ENCODE results near the gene ZCCHC8.
"Not testable (repeated sequence)": the region's sequence is repeated elsewhere in the genome, so short reads cannot be mapped to it uniquely, and the experiment has no call there.

The ZCCHC8 gene

DNA sequence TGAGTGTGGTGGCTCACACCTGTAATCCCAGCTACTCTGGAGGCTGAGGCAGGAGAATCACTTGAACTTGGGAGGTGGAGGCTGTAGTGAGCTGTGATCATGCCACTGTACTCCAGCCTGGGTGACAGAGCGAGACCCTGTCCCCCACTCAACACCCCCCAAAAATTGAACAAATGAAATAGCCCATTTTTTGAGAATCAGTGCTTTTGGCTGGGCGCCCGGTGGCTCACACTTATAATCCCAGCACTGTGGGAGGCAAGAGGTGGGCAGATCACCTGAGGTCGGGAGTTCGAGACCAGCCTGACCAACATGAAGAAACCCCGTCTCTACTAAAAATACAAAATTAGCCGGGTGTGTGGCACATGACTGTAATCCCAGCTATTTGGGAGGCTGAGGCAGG, 30.2 kb downstream of the ZCCHC8 start:
- DNase-seq = not testable (repeated sequence)

DNA sequence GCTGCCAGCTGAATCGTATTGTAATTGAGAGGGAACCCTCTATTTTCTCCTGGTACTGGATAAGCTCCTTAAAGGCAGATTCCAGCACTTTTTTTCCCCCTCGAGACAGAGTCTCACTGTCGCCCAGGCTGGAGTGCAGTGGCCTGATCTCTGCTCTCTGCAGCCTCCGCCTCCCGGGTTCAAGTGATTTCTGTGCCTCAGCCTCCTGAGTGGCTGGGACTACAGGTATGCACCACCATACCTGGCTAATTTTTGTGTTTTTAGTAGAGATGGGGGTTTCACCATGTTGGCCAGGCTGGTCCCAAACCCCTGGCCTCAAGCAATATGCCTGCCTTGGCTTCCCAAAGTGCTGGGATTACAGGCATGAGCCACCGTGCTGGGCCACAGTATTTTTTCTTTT, 30.9 kb downstream of the ZCCHC8 start:
- DNase-seq = not testable (repeated sequence)

DNA sequence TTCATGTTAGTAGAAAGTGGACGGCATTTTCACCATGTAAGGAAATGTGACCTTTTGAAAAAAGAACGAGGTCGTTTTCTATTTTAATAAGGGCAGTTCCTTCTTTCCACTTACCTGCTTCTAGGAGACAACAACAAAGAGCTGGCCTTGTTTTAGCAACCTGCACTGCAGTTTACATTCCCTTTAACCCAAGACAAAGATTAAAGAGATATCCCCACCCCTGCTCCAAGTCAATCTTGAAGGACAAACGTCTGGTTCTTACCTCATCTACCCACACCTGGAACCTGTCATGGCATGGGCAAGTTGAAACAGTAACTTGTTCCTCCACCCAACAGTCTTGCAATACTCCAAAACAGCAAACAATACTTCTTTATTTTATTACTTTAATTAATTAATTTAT, 32.7 kb downstream of the ZCCHC8 start:
- no peak for DNase-seq

DNA sequence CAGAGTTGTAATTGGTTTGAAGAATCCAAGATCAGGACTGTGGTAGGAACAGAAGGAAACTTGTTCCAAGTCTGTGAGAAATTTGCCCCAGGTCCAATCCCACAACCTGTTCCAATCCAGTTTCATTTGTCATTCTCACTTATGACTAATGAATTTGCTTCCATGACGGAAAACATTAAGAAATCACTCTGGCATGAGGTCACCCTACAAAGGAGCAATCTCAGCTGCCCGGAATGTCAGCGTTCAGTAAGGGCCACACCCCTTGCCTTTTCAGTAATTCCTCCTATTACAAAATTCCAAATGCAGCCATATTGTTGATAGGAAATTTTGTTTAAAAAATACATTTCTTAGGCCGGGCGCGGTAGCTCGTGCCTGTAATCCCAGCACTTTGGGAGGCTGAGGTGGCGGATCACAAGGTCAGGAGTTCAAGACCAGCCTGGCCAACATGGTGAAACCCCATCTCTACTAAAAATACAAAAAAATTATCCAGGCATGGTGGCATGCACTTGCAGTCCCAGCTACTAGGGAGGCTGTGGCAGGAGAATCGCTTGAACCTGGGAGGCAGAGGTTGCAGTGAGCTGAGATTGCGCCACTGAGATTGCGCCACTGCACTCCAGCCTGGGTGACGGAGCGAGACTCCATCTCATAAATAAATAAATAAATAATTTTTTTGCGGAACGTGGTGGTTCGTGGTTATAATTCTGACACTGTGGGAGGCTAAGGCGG, 36.3 kb downstream of the ZCCHC8 start:
- not testable (repeated sequence) for DNase-seq

DNA sequence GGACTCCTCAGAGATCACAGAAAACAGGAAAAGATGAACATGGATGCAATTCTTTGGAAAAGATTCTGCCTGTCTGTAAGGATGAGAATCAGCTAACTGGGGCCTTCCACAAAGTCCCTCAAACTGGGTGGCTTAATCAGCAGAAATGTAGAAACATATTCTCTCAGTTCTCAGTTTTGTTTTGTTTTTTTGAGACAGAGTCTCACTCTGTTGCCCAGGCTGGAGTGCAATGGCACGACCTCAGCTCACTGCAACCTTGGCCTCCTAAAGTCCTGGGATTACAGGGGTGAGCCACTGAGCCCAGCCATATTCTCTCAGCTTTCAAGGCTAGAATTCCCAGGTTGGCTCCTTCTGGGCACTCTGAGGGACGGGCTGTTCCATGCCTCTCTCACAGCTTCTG, 40.1 kb downstream of the ZCCHC8 start:
- DNase-seq = no peak

DNA sequence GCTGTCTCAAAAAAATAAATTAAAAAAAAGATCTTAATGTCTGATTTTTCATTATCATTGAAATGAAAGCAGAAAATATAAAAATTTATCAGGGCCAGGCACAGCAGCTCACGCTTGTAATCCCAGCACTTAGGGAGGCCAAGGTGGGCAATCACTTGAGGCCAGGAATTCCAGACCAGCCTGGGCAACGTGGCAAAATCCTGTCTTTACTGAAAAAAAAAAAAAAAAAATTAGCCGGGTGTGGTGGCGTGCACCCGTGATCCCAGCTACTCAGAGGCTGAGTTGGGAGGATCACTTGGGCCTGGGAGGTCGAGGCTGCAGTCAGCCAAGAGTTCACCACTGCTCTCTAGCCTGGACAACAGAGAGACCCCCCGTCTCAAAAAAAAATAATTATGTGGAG, 40.7 kb downstream of the ZCCHC8 start:
- no peak for DNase-seq

DNA sequence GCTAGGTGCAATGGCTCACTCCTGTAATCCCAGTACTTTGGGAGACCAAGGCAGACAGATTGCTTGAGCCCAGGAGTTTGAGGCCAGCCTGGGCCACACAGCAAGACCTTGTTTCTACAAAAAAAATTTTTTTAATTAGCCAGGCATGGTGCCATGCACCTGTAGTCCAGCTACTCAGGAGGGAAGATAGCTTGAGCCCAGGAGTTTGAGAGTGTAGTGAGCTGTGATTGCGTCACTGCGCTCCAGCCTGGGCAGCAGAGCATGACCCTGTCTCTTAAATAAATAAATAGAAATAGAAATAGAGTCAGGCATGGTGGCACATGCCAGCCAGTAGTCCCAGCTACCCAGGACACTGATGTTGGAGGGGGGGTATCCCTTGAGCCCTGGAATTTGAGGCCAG, 41.5 kb downstream of the ZCCHC8 start:
- DNase-seq = no peak

DNA sequence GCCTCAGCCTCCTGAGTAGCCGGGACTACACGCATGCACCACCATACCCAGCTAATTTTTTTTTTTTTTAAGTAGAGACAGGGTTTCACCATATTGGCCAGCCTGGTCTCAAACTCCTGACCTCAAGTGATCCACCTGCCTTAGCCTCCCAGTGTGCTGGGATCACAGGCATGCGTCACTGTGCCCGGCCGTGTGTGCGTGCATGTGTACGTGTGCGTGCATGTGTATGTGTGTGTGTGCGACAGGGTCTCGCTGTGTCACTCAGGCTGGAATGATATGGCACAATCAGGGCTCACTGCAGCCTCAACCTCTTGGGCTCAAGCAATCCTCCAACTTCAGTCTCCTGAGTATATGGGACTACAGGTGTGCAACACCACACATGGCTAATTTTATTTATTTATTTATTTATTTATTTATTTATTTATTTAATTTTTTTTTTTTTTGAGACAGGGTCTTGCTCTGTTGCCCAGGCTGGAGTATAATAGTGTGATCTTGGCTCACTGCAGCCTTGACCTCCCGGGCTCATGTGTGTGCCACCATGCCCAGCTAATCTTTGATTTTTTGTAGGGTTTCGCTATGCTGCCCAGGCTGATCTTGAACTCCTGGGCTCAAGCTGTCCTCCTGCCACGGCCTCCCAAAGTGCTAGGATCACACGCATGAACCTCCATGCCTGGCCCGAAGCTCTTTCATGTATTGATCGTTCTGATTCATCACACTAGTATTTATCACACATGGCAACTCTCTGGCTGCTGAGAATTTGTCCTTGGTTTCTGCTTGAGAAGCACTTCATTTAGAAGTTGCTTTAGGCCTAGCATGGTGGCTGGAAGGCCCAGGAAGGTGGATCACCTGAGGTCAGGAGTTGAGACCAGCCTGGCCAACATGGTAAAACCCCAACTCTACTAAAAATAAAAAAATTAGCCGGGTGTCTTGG, 42.4 kb downstream of the ZCCHC8 start:
- DNase-seq = no peak

DNA sequence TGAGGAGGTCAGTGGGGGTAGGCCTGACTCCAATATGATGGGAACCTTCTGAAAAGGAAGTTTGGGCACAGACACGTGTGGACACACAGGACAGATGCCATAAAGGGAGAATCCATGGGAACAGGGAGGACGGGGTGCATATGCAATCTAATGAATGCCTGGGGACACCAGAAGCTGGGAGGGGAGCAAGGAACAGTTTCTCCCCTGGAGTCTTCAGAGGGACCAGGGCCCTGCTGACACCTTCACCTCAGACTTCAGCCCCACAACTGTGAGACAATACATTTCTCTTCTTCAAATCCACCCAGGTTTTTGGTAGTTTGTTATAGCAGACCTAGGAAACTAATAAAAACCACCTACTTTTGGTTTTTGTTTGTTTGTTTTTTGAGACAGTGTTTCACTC, 43.1 kb downstream of the ZCCHC8 start:
- no peak for DNase-seq

DNA sequence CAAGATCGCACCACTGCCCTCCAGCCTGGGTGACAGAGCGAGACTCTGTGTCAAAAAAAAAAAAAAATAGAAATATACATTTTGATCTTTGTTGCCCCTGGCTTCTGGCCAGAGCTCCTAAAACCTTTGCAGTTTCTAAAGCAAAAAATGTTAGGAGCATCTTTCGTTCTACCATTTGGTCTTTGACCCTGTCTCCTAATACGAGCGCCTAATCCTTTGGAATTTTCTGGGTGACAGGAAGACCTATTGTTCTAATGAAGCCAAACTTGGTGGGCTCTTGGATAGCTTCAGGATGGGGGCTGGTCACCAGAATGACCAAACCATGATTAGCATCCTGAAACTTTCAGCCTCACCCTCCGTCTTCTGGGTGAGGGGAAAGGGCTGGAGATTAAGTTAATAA, 46.0 kb downstream of the ZCCHC8 start:
- DNase-seq = no peak

DNA sequence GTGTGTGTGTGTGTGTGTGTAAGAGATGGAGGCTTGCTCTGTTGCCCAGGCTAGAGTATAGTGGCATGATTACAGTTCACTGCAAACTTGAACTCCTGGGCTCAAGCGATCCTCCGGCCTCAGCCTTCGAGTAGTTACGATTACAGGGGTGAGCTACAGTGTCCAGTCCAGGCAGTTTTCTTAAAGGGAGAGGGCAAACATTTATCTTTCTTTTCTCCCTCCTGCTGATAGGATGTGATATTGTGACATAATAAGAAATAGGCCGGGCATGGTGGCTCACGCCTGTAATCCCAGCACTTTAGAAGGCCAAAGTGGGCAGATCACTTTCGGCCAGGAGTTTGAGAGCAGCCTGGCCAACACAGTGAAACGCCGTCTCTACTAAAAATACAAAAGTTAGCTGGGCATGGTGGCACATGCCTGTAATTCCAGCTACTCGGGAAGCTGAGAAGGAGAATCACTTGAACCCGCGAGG, 46.4 kb downstream of the ZCCHC8 start:
- DNase-seq = no peak

DNA sequence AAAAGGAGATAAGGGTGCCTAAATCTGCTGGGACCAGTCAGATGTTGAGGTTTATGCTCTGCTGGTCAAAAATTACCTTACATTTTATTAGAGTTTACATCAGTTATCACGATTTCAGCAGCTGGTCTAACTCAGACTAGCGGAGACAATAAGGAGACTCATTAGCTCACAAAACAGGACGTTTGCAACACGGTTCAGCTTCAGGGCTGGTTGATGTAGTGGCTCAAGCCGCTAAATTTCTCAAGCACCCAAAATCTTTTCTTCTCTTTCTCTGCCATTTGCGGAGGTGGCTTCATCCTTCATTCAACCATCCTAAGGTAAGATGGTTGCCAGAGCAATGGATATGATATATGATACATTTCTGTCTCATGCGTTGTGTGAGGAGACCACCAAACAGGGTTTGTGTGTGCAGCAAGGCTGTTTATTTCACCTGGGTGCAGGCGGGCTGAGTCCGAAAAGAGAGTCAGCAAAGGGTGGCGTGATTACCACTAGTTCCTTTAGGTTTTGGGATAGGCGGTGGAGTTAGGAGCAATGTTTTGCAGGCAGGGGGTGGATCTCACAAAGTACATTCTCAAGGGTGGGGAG, 47.9 kb downstream of the ZCCHC8 start:
- DNase-seq = no peak

DNA sequence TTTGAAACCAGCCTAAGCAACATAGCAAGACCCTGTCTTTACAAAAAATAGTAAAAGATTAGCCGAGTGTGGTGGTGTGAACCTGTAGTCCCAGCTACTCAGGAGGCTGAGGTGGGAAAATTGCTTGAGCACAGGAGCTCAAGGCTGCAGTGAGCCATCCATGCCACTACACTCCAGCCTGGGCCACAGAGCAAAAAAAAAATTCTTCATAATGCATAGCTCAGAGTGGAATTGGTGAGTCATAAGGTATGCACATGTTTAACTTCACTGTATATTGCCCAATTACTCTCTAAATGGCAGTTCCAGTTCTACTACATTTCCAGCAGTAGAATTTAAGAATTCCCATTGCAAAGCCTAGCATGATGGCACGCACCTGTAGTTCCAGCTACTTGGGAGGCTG, 51.4 kb downstream of the ZCCHC8 start:
- DNase-seq = no peak

DNA sequence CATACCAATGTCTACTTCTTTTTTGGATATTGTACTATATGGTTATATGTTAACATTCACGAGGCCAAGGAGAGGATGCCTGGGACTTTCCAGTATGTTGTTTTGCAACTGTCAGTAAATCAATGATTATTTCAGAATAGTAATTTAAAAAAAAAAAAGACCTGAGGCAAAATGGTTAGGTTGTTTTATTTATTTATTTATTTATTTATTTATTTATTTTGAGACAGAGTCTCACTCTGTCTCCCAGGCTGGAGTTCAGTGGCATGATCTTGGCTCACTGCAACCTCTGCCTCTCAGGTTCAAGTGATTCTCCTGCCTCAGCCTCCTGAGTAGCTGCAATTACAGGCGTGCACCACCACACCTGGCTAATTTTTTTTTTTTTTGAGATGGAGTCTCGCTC, 52.9 kb downstream of the ZCCHC8 start:
- not testable (repeated sequence) for DNase-seq

DNA sequence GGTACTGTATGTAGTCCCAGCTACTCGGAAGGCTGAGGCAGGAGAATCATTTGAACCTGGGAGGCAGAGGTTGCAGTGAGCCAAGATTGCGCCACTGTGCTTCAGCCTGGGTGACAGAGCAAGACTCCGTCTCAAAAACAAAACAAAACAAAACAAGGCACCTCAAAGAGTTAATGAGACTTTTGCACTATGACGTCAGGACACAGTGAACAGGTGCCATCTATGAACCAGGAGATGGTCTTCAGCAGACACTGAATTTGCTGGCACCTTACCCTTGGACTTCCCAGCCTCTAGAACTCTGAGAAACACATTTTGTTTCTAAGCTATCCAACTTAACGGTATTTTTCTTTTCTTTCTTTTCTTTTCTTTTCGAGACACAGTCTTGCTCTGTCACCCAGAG, 54.3 kb downstream of the ZCCHC8 start:
- not testable (repeated sequence) for DNase-seq

DNA sequence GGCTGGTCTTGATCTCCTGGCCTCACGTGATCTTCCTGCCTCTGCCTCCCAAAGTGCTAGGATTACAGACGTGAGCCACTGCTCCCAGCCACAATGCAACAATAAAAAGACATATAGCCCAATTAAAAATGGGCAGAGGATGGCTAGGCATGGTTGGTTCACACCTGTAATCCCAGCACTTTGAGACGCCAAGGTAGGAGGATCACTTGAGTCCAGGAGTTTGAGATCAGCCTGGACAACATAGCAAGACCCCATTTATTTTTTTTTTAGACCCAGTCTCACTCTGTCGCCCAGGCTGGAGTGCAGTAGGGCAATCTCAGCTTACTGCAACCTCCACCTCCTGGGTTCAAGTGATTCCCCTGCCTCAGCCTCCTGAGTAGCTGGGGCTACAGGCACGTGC, 56.7 kb downstream of the ZCCHC8 start:
- not testable (repeated sequence) for DNase-seq

DNA sequence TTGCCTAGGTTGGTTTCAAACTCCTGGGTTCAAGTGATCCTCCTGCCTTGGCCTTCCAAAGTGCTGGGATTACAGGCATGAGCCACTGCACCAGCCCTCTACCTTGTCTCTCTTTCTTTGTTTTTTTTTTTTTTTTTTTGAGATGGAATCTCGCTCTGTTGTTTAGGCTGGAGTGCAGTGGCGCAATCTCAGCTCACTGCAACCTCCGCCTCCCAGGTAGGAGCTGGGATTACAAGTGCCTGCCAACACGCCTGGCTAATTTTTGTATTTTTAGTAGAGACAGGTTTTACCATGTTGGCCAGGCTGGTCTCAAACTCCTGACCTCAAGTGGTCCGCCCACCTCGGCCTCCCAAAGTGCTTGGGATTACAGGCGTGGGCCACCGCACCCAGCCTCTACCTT, 61.9 kb downstream of the ZCCHC8 start:
- DNase-seq = not testable (repeated sequence)

DNA sequence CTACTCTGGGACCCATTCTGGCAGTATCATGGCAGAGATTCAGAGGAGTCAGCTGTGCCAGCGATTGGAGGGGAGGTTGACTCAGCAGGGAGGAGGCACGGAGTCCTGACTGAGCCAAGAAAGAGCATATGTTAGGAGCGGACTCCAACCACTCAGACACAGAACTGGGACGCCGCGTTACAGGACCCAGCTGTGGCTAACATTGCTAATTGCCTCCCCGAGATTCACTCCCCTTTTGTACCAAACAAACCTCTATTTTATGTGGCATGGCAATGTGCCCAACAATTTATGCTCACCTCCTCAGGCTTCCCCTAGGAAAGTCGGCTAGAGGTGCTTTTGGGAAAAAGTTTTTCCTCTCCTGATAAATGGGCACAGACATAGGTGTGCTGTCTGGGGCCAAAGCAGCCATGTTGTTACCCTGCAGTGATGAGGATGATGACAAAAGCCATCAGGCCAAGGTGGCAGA, 63.0 kb downstream of the ZCCHC8 start:
- DNase-seq = no peak

DNA sequence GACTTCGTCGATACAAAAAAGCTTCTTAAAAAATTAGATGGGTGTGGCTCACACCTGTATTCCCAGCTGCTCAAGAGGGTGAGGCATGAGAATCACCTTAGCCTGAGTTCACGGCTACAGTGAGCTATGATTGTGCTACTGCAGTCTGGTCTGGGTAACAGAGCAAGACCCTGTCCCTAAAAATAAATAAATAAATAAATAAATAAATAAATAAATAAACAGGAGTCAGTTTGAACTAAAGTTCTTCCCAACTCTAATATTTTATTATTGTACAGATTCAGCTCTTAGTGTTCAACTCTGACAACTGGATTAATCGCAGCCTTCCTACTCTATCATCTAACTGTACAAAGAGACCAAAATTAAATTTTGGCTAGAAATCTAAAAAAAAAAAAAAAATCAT, 65.5 kb downstream of the ZCCHC8 start:
- no peak for DNase-seq

DNA sequence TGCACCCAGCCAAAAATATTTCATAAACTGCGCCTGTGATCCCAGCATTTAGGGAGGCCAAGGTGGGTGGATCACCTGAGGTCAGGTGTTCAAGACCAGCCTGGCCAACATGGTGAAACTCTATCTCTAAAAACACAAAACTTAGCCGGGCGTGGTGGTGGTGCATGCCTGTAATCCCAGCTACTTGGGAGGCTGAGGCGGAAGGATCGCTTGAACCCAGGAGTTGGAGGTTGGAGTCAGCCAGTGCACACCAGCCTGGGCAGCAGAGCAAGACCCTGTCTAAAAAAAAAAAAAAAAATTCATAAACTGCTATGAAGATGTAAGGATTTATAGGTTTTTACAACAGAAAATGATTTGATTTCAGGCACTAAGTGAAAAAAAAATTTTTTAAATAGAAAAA, 71.7 kb downstream of the ZCCHC8 start:
- not testable (repeated sequence) for DNase-seq

DNA sequence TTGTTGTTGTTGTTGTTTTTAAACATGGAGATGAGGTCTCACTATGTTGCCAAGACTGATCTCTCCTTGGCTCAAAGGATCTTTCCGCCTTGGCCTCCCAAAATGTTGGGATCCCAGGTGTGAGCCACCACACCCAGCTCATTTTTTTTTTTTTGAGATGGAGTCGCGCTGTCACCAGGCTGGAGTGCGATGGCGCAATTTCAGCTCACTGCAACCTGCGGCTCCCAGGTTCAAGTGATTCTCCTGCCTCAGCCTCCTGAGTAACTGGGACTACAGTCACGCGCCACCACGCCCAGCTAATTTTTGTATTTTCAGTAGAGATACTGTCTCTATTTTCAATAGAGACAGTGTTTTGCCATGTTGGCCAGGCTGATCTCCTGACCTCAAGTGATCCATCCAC, 73.3 kb downstream of the ZCCHC8 start:
- DNase-seq = no peak

DNA sequence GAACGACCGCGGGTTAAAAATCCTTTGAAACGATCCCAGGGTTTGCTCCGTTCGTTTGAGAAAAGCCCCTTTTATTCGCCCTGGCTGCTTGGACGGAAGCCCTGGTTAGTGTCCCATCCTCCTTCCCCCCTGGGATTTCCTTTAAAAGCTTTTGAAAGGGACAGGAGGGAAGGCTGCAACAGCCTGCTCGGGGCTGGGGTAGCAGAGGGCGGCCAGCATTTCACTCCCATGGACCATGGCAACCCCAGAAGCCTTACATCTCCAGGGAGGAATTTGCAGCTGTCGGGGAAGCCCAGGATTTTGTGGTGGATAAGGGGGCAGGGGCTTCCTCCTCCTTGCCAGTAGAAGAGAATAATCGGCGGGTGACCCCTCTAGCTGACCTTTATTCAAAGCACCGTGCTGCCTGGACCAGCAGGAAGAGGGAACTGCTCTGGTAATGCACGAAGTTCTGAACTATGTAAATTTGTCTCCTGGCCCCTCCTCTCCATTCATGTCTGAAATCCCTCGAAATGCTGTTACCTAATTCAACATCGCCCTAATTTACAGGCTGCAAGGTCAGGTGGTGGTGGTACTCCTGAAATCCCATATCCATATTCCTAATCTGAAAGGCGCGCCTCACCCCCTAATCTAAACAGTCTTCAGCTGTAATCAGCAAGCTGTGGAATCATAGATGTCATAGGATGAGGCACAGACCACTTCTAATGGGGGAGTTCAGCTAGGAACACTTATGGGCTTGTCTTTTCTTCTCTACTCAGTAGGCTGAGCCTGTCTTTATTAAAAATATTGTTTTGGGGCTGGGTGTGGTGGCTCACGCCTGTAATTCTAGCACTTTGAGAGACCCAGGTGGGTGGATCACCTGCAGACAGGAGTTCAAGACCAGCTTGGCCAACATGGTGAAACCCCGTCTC, 77.2 kb downstream of the ZCCHC8 start:
- DNase-seq = no peak

Measured in effector CD4-positive, alpha-beta T cell (primary cell).